ENCODE results near the gene AMDHD2. TPM values are rescaled to one million over a fixed set of nuclear protein-coding genes. Genes with fewer than 3 reads are reported as not detected.

Gene AMDHD2
- total and polyA plus RNA-seq, 2 of the 13 experiments (the other 11 are each of a cell fraction or from before 2014, with no cell fraction given): 33.5 to 39.1 TPM

DNA sequence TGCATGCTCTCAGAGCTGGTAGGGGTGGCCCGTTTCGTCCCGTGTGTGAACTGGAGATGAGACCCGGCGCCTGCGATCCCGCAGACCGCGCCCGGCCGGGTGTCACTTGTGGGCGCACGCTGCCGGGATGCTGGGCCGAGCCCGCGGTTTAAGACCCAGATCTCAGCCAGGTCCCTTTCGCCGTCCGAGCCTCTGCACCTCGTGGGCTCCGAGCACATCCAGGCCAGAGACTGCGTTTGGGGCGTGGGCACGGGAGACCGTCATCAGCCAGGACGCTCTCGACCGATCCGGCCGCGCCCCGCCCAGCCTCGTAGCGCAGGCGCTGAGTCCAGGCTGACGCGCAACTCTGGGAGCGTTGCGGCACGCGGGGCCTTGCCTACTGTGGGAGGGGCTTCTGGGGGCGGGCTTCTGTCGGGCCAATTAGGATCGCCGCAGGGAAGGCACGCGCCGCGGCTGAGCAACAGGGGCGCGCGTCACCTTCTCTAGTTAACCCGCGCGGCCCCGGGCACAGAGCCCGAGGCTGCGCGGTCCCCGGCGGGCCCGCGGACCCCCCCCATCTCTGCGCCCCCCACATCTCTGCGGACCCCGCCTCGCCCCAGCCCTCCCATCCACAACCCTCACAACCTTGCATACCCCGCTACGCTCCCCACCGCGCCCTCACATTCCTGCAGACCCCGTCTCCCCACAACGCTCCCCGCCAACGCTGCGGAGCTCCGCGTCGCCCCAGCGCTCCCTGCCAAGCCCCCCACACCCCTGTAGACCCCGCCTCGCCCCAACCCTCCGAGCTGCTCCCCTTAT lies 11.7 kb downstream of the AMDHD2 start (continued):
- TF ChIP-seq, protein P1, sequence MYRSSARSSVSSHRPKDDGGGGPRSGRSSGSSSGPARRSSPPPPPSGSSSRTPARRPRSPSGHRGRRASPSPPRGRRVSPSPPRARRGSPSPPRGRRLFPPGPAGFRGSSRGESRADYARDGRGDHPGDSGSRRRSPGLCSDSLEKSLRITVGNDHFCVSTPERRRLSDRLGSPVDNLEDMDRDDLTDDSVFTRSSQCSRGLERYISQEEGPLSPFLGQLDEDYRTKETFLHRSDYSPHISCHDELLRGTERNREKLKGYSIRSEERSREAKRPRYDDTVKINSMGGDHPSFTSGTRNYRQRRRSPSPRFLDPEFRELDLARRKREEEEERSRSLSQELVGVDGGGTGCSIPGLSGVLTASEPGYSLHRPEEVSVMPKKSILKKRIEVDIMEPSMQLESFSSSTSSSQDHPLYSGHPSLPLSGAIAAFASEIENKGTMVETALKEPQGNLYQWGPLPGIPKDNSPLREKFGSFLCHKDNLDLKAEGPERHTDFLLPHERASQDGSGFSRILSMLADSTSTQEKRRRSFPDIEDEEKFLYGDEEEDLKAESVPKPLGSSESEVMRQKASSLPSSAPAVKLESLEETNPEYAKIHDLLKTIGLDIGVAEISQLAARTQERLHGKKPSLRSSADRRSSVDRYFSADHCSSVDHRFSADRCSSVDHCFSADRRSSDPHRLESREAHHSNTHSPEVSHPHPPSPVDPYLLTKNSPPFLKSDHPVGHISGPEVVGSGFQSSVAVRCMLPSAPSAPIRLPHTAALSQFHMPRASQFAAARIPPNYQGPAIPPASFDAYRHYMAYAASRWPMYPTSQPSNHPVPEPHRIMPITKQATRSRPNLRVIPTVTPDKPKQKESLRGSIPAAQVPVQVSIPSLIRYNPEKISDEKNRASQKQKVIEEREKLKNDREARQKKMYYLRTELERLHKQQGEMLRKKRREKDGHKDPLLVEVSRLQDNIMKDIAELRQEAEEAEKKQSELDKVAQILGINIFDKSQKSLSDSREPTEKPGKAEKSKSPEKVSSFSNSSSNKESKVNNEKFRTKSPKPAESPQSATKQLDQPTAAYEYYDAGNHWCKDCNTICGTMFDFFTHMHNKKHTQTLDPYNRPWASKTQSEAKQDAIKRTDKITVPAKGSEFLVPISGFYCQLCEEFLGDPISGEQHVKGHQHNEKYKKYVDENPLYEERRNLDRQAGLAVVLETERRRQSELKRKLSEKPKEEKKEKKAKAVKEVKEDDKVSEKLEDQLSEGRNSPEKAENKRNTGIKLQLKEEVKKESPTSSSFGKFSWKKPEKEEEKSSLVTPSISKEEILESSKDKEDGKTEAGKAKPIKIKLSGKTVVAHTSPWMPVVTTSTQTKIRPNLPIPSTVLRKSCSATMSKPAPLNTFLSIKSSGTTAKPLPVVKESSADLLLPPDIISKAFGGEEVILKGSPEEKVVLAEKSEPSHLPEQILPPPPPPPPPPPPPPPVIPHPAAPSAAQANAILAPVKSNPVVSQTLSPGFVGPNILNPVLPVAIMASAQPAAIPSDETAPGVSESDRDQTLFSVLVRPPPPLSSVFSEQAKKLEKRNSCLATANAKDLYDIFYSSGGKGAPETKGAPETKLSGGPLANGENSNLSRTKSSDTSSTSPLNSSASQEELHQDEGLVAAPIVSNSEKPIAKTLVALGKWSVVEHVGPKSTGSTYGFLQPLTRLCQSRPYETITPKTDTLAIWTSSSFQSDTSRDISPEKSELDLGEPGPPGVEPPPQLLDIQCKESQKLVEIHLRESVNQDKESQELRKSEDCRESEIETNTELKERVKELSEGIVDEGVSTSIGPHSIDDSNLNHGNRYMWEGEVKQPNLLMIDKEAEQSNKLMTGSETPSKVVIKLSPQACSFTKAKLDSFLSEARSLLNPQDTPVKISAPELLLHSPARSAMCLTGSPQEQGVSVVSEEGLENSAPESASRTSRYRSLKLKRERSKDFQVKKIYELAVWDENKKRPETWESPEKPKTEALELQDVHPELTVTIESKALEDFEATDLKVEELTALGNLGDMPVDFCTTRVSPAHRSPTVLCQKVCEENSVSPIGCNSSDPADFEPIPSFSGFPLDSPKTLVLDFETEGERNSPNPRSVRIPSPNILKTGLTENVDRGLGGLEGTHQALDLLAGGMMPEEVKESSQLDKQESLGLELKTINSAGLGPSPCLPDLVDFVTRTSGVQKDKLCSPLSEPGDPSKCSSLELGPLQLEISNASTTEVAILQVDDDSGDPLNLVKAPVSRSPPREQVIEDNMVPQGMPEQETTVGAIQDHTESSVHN (CRISPR knock-in tag; IDR thresholded peaks at IDR 0.05): 0 out of 2 replicates have a peak, but pooled peaks have one; percentile 47
- TF ChIP-seq, protein P2, sequence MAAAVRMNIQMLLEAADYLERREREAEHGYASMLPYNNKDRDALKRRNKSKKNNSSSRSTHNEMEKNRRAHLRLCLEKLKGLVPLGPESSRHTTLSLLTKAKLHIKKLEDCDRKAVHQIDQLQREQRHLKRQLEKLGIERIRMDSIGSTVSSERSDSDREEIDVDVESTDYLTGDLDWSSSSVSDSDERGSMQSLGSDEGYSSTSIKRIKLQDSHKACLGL (CRISPR knock-in tag; IDR thresholded peaks at IDR 0.05): peak; percentile 76
- TF ChIP-seq, protein P3, sequence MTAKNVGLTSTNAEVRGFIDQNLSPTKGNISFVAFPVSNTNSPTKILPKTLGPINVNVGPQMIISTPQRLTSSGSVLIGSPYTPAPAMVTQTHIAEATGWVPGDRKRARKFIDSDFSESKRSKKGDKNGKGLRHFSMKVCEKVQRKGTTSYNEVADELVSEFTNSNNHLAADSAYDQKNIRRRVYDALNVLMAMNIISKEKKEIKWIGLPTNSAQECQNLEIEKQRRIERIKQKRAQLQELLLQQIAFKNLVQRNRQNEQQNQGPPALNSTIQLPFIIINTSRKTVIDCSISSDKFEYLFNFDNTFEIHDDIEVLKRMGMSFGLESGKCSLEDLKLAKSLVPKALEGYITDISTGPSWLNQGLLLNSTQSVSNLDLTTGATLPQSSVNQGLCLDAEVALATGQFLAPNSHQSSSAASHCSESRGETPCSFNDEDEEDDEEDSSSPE (CRISPR knock-in tag; IDR thresholded peaks at IDR 0.05): peak; percentile 80
- TF ChIP-seq FOXA3 (CRISPR knock-in tag; IDR thresholded peaks at IDR 0.05) (peak; percentile 62), ZNF616 (CRISPR knock-in tag; IDR thresholded peaks at IDR 0.05; ENCODE audit: low read depth) (no peak), IRF2 (CRISPR knock-in tag; IDR thresholded peaks at IDR 0.05) (peak; percentile 84), KLF6 (CRISPR knock-in tag; IDR thresholded peaks at IDR 0.05) (0 out of 2 replicates have a peak, but pooled peaks have one; percentile 43), ZBTB38 (CRISPR knock-in tag; IDR thresholded peaks at IDR 0.05) (peak; percentile 91), TBX2 (CRISPR knock-in tag; IDR thresholded peaks at IDR 0.05; ENCODE audit: borderline replicate concordance) (peak; percentile 75; the same call in 1 of the 2 replicates), MEF2D (CRISPR knock-in tag; IDR thresholded peaks at IDR 0.05) (peak; percentile 68; the same call in 1 of the 2 replicates), ZNF878 (CRISPR knock-in tag; IDR thresholded peaks at IDR 0.05) (peak; percentile 64; the same call in 1 of the 2 replicates)
- TF ChIP-seq, protein P4, sequence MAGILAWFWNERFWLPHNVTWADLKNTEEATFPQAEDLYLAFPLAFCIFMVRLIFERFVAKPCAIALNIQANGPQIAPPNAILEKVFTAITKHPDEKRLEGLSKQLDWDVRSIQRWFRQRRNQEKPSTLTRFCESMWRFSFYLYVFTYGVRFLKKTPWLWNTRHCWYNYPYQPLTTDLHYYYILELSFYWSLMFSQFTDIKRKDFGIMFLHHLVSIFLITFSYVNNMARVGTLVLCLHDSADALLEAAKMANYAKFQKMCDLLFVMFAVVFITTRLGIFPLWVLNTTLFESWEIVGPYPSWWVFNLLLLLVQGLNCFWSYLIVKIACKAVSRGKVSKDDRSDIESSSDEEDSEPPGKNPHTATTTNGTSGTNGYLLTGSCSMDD (CRISPR knock-in tag; IDR thresholded peaks at IDR 0.05): 0 out of 2 replicates have a peak, but pooled peaks have one; percentile 66
- TF ChIP-seq, protein P5, sequence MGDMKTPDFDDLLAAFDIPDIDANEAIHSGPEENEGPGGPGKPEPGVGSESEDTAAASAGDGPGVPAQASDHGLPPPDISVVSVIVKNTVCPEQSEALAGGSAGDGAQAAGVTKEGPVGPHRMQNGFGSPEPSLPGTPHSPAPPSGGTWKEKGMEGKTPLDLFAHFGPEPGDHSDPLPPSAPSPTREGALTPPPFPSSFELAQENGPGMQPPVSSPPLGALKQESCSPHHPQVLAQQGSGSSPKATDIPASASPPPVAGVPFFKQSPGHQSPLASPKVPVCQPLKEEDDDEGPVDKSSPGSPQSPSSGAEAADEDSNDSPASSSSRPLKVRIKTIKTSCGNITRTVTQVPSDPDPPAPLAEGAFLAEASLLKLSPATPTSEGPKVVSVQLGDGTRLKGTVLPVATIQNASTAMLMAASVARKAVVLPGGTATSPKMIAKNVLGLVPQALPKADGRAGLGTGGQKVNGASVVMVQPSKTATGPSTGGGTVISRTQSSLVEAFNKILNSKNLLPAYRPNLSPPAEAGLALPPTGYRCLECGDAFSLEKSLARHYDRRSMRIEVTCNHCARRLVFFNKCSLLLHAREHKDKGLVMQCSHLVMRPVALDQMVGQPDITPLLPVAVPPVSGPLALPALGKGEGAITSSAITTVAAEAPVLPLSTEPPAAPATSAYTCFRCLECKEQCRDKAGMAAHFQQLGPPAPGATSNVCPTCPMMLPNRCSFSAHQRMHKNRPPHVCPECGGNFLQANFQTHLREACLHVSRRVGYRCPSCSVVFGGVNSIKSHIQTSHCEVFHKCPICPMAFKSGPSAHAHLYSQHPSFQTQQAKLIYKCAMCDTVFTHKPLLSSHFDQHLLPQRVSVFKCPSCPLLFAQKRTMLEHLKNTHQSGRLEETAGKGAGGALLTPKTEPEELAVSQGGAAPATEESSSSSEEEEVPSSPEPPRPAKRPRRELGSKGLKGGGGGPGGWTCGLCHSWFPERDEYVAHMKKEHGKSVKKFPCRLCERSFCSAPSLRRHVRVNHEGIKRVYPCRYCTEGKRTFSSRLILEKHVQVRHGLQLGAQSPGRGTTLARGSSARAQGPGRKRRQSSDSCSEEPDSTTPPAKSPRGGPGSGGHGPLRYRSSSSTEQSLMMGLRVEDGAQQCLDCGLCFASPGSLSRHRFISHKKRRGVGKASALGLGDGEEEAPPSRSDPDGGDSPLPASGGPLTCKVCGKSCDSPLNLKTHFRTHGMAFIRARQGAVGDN (CRISPR knock-in tag; IDR thresholded peaks at IDR 0.05): peak; percentile 92
